Lower leg skin (tissue), 3 donors: ENCODE measurements around the gene AMELX.

Experiments used
- CTCF ChIP-seq, 3 donors: fragments of 450-650 bp; IDR thresholded peaks; one replicate each; pipeline ENCODE4 v1.5.1; 2016; ENCODE audit warnings: antibody characterized with exemption in 3 of 3, mild to moderate bottlenecking in 3 of 3, moderate library complexity in 2 of 3
- POLR2A ChIP-seq, 2 donors: fragments of 450-650 bp; IDR thresholded peaks; one replicate each; pipeline ENCODE4 v1.6.1; 2016 to 2017; ENCODE audit warnings: antibody characterized with exemption in 2 of 2, mild to moderate bottlenecking in 1 of 2, moderate library complexity in 1 of 2

GRCh38 chrX:11341274-11342201 is 48.3 kb downstream of the AMELX start:
- TF ChIP-seq CTCF (IDR thresholded peaks at IDR 0.05) (no peak), POLR2A (IDR thresholded peaks at IDR 0.05) (no peak)
